GM20431 (cell line): Measurements from ENCODE around the gene CTR9.

Experiments
- in situ Hi-C: fragments of 300-500 bp; cut with MseI, MboI; formaldehyde crosslinking; loops from one replicate; pipeline ENCODE4 v1.15.0; 2020; ENCODE audit warnings: low sequenced_read_pairs; ENCODE audit not compliant: unreplicated experiment

Gene CTR9

DNA sequence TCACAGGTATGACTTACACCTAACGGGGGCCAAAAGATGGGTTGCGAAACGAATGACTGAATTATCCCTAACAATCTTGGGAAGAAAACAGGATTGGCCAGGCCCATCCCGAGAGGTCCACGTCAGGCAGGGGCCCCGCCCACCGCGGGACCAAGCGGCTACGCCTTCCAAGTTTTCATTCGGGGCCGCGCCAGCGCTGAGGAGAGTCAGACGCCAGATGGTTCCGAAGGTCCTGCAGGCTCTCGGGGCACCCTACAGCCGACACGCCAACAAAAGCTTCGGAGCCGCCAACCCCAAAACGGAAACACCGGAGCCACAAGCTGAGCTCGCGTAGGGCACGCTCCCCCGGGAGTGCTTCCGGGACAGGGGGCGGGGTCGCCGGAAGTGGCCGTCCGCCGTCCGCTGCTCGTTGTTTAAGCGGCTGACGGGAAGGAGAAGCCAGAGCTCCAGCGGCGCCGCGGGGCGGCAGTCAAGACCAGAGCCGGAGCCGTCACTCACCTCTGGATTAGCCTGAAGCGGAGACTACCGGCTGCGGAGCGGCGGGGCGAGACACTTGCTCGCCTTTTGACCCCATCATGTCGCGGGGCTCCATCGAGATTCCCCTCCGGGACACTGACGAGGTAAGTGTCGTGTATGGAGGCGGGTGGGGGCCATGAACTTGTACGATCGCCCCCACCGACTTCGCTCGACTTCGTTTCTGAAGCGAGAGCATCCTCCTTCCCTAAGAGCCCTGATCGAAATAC is at the start of gene CTR9:
CTR9 (plus strand) TSS at position 409 of the 743 bp plus-strand sequence; CDS start at position 576, 167 bp downstream.
- in situ Hi-C loops = no loop called here

DNA sequence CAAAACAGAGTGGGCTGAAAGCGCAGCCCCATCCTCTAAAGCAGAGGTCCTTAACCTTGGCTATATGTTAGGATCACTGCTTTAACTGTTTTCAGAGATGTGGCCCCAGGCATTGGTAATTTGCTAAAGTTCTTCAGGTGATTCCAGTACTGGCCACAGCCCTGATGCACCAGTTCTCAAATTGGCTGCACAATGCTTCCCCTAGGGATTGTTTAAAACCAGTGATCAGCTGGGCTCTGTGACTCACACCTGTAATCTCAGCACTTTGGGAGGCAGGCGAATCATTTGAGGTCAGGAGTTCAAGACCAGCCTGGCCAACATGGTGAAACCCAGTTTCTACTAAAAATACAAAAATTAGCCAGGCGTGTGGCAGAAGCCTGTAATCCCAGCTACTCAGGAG is 49.1 kb upstream of the CTR9 start:
- in situ Hi-C loops = no loop called here

DNA sequence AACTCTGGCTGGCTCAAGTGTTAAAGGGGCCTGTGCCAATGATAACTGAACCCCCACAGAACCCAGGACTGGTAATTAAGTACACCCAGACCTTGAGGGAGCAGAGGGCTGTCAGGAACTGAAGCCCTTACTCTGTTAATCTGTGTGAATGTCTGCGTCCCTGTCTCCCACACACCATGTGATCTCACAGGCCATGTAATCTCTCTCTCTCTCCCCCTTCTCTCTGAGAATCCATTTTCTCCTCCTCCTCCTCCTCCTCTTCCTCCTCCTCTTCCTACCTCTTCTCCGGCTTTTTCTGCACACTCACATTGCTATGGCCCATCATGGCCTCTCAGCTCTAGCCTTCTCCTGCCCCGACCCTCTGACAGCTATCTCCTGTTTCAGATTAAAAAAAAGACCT is 42.9 kb upstream of the CTR9 start:
- in situ Hi-C loops = no loop called here

DNA sequence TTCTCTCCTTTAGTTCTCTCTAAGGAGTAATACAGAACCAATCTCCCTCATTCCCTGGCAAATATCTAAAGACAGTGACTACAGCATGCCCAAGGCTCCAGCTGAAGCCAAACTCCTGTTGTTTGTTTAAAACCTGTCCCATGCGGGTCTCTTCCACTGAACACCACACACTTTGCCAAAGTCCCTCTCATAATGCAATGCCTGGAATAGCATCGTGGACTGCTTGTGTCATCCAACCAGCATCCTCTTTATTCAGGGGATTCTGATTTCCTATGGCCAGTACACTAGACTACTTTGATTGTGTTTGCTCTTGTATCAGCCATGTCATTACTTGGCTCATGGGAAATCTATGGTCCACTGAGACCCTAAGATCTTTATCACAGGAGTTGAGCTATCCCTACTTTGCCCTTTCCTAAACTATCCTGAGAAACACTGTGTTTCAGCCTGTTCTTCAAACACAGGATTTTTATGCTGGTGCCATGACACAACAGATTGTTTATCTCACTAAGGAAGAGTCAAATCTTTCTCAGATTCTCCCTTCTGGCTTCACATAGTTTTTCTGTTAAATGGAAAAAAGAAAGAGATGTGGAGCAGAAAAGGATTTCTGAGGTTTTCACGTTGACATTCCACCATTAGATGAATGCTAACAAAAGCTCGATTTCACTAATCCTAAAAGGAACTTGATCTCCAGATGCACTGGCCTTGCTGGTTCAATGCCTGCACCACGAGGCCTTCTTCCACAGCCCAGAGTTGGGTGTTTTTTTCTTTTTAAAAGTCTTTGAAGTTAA is 41.6 kb upstream of the CTR9 start:
- in situ Hi-C loops = no loop called here

- in situ Hi-C loops = no loop called here
Measured at GRCh38 chr11:10715571-10715970, 35.5 kb upstream of the CTR9 start.

DNA sequence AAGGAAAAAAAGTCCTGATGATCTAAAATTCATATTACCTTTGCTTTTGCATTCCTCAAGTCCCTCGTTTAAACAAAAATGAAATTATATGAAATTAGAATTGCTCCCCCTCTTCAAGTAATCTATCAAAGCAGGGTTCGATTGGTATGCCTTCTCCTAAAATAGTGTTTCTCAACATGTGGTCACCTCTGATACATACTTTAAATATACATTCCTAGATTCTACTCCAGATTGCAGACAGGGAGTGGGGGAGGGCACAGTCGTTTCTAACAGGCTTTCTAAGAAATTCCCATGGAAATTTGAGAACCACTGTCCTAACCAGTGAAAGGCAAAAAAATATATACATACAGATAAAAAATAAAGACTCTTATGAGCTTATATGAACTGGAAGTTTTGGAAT is 34.9 kb upstream of the CTR9 start:
- in situ Hi-C loops = no loop called here

DNA sequence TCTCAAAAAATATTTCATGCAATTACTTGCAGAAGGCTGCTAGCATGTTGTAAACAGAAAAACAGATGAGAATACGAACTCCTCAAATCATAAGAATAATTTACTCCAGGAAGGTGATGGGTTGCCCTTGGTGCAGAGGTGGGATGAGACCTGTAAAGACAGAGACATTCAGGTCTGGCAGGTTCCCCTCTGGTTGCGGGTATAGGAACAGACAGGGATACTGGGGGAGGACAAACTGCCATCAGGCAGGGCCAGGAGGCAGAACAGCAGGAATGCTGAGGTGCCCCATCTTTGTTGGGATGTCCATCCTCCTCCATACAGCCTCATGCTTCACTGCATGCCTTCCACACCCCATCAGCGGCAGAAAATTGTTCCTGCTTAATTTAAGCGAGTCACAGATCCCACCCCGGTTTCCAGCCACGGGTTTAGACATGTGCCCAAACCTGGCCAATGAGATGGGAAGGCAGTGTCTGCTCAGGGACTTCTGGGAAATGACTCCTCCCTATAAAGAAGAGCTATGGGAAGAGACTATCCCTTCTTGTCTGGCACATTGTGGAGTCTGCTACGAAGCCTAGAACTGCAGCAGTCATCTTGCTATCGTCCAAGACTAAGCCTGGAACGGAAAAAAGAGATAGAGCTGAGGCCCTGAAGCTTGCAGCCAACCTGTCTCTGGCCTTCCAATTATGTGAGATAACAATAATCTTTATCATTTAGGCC is 34.3 kb upstream of the CTR9 start:
- in situ Hi-C loops = no loop called here

DNA sequence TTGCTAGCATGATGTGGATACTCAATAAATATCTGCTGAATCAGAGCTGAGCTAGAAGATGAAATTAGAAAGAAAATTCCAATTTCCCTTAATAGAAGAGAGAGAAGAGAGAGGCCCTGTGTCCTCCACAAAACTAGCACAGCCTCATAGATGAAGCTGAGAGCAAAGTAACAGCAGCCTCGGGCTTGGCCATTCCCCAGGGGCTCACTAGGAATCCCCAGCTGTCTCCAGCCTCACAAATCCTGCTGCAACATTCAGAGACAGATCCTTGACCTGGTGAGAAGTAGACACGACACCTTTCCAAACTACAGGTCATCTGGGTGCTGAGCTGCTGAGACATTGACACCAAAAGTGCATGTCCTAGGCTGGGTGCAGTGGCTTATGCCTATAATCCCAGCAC is 31.4 kb upstream of the CTR9 start:
- in situ Hi-C loops = no loop called here

DNA sequence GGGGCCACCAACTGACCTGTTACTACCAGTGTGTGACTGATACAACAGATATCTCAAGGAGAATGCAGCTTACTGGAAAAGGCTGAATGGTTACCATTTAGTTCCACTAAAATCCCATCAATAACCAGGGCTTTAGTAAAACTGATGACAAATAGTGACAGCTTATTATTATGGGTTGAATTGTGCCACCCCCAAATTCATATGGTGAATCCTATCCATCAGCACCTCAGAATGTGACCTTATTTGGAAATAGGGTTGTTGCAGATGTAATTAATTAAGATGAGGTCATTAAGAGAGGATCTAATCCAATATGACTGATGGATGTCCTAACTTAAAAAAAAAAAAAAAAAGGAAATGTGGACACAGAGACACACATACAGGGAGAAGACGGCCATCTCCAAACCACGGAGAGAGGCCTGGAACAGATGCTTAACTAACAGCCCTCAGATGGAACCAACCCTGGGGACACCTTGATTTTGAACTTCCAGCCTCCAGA is 30.1 kb upstream of the CTR9 start:
- in situ Hi-C loops = no loop called here

DNA sequence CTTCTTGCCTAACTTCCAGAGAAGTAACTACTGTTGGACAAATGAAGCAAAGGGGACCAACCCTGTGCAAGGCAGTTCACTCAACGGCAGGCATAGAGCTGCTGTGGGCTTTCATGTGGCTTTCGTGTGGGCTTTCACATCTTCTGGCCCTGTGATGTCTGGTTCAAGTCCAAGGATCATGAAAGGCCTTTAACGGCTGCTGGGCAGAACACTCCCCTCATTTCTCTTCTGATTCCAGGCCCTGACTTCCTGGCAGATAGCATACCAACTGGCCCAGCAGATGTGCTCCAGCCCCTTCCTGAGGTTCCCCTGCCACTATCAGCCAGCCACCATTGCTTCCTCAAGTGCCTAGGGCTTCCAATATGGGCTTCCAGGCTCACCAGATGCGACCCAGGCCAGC is 28.7 kb upstream of the CTR9 start:
- in situ Hi-C loops = no loop called here

GRCh38 chr11:10725114-10725906 is 25.7 kb upstream of the CTR9 start:
- in situ Hi-C loops = no loop called here

DNA sequence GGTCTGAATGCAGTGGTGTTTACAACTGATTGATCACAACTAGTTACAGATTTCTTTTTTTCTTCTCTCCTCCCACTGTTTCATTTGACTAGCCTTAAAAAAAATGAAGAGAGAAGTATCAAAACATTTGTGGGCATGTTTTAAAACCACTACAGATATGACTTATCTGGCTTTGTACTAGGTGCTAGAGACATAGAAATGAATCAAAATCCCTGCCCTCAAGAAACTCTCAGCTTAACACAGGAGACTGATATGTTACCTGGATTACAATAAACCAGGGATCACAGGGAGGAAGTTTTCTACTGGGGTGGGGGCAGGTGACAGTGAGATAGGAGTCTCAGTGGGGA is 25.2 kb upstream of the CTR9 start:
- in situ Hi-C loops = no loop called here

GRCh38 chr11:10727146-10727851 is 23.7 kb upstream of the CTR9 start:
- in situ Hi-C loops = no loop called here

GRCh38 chr11:10728154-10728553 is 22.9 kb upstream of the CTR9 start:
- in situ Hi-C loops = no loop called here

DNA sequence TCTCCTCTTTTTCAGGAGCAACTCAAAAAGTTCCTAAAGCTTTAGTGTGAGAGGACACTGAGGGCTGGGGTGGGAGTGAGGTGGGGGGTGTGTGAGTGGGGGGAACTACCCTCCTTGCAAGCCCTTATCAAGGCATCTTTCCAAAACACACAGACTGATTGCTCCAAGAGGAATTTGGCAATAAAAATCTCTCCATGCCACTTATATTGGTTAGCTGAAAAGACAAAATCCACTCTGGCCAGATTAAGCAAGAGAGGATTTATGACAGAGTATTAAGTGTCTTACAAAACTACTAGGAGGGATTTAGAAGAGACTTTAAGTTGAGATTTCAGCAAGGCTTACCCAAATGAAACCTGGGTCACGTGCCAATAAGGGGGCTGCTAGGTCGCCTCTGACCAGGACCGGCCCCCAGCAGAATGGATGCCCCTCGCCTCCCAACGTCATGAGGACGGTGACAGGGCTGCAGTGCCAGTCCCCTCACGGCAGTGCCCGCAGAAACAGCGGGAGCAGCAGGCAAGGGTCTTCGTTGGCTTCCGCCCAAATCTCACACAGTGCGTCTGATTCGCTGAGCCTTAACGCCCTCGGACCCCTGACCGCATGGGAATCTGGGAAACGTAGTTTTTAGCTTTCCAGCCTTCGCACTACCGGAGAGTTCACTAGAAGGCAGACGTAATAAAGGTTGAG is 22.1 kb upstream of the CTR9 start:
- in situ Hi-C loops = no loop called here

DNA sequence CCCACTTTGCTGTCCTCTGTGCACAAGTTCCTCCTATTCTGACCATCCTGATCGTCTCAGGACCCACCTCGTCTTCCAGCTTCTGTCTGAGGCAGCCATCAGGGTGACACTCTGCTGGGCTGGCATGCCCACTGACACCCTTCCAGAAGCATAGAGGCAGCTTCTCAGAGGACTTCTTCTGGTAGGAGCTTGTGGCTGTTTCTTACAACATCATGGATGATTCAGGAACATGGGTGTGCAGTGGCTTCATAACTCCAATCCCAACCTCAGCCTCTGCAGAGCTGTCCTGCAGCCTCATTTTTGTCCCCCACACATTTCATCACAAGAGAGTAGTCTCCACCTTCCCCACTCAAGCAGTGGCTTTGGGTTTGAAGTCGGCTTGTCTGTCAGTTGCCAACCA is 20.9 kb upstream of the CTR9 start:
- in situ Hi-C loops = loop anchor here (10.0 kb wide), 1 partner anchor 325 kb away; no protein-coding TSS in a partner anchor

DNA sequence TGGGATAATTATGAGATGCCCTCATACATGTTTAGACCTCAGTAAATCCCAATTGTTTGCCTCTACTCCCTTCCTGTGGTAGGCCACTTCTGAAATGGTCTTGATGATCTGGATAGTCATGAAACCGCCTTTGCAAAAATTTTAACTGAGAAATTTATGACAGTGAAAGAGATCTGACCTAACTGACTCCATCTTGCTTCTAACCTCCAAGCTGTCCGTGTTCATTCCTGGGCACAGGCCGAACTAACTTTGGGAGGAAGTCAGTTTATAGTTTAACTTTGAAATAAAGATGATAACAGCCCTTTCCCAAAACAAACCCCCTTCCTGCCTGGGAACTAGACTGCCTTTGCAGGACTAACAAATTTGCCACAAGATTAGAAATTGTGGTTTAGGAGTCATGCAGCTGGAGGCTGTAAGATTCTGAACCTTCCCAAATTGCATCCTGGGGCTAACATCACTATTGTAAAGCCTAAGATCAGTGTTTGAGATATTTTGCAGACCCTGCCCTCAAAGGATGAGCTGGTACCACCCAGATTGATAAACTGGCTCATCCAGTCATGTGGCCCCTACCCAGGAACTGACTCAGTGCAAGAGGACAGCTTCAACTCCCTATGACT is 19.9 kb upstream of the CTR9 start:
- in situ Hi-C loops = loop anchor here (10.0 kb wide), 1 partner anchor 326 kb away; no protein-coding TSS in a partner anchor
